Stimulated activated CD4-positive, alpha-beta T cell treated with anti-CD3 and anti-CD28 coated beads, TNF-alpha, amount 100 ng/mL, for 4 hours (primary cell): Measurements from ENCODE around the gene MACROD2.

Source experiments
- DNase-seq, 3 experiments: peaks; one replicate each; pipeline ENCODE4 v3.0.0-alpha.2; 2020; ENCODE audit warnings: low read depth in 3 of 3

MACROD2 gene

DNA sequence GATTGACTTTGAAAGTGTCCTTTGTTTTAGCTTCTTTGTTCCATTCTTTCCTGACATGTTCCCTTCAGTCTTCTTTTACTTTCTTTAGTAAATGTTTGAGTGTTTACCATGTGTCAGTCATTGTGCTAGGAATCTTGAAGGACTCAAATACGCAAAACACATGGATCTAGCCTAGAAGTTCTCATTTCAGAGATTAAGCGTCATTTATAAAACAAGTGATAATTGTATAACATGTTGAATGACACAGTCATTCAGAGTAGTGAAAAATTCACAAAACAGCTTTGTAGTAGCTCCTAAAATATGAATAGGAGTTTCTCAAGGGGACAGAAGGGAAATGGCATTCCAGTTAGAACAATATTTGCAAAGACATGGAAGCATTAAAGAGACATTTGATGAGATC lies 66.9 kb downstream of the MACROD2 start:
- DNase-seq: no peak

DNA sequence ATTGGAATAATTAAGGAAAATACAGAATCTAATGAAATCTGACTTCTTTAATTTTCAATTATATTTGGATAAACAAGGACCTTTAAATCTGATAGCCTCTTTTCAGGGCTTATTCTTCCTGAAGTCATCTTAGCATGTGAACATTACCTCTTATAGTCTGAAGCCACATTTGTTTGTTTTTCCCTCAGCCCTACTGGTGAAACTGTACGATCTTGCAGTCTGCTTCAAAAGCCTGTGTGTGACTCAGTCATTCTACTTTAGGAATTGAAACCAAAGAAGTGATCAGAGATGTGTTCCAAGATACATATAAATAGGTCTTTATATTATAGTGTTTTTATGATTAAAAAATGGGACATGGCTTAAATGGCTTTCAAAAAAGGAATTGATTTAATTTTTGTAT lies 67.5 kb downstream of the MACROD2 start:
- DNase-seq: no peak

DNA sequence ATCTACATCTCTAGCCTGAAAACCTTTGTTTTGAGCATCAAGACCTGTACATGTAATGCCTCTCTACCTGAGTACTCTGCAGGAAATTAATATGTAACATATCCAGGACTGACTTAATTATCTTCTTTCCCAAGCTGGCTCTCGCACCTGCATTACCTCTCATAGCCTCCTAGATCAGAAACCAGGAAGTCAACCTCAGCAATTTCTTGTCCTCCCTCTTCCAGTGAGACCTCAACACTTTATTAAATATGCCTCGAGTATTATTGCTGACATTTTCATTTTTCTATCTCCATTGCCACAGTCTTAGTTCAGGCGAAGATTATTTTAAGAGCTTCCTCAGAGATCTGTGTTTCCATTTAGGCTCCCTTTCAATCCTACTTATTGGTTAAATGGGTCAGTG lies 69.0 kb downstream of the MACROD2 start:
- DNase-seq: no peak

DNA sequence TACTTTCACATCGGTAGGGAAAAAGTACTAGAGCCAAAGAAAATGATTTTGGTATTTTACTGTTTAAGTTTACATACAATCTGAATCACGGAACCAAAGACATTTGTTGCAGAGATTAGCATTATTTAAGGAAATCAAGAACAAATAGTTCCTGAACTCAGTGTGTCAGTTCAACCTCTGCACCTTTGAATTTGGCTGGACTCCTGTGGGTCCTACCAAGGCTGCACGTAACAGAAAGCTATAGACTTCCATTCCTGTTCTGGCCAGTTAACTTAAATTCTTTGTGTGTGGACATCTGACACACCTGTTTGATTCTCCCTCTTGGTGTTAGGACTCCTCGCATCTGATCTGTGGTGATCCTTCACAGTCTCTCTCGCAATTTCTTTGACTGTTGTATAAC lies 69.6 kb downstream of the MACROD2 start:
- no peak for DNase-seq

DNA sequence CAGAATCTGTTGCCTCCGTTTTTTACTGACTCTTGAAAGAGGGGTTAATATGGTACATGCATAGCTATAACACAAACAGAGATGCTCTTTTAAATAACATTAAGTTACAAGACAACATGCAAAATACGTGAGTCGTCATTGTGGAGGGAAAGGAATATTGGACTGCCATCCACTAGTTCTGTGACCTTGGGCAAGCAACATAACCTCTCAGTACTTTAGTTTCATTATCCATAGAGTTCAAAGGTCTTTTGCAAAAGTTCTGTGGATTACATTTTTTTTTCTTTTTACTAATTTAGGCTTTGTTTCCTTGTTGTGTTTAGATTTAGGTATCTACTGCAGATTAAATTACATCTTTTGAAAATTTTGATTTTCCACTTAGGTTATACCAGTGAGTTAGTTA lies 70.5 kb downstream of the MACROD2 start:
- DNase-seq: no peak

DNA sequence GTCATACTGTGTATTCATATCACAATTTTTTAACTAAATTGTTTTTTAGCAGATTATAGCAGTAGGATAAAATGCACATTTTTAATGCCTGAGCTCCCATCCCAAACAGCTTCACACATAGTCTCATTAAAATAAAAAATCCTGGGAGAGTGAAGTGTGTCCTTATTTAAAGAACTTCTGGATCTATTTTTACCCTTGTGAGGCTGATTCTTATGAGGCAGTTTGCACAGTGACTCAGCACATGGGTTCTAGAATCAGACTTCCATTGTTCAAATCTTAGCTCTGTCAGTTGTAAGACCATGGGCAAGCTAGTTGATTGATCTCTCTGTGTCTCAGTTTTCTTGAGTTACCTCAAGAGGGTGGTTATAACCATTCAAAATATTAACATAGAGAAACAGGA lies 72.3 kb downstream of the MACROD2 start:
- no peak for DNase-seq

DNA sequence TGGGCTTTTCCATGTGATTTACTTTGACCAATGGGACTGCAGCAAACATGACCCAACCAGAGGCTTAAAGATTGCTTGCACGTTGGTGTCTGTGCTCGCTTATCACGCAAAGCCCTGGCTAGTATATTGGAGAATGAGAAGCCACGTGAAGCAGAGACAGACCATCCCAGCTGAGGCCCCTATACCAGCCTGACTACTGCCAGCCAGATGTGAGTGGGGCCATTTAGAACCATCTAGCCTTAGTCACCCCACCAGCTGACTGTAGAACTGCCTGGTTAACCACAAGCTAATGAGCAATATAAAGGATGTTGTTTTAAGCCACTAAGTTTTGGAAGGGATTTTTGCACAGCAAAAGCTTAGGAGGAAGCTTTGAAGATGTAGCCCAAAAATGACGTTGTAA lies 74.5 kb downstream of the MACROD2 start:
- no peak for DNase-seq

DNA sequence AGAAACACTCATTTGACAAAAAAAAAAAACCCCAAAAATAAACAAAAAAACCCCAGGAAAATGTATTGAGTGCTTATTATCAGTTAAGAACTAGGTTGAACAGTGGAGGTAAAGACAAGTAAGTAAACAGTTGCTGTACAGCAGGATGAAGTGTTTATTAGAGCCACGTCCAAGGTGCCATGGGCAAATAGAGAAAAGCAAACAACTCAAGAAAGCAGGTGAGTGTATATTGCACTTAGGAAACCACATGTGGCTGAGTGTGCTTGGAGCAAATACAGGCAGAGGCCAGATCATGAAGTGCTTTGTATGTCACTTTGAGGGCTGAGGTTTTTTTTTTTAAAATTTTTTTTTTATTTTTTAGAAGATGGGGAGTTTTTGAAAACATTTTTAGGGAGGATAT lies 98.3 kb downstream of the MACROD2 start:
- no peak for DNase-seq

DNA sequence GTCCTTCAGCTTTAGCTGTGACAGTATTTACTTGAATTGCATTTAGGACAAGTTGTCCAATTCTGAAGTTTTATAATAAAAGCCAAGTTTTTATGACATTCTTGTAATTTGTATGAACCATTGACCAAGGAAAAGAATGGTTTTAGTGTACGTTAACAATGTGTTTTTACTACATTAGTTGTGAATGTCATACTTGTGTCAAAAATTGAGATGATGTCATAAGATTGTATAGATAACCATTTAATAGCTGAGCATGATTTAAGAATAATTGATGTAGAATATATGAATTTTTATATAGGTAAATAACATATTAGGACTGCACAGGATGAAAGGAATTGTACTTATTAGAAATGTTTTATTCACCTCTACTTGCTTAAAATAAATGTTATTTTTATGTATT lies 102.9 kb downstream of the MACROD2 start:
- DNase-seq: no peak

DNA sequence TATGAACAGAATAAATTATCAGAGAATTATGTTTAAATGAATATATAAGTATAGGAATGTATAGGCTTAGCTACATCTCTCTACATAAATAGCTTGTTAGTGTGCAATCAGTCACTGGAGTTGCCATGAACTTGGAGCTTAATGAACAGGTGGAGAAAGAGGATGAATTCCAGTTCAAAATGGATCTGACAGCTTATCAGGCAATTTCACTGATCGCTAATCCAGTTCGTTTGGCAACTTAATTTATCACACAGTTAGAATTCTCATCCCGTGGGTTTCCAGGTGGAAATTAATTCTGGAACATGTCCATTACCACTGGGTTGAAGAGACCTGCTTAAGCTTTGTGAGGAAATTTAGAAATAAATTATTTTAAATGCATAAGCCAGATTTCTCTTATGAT lies 118.1 kb downstream of the MACROD2 start:
- no peak for DNase-seq

DNA sequence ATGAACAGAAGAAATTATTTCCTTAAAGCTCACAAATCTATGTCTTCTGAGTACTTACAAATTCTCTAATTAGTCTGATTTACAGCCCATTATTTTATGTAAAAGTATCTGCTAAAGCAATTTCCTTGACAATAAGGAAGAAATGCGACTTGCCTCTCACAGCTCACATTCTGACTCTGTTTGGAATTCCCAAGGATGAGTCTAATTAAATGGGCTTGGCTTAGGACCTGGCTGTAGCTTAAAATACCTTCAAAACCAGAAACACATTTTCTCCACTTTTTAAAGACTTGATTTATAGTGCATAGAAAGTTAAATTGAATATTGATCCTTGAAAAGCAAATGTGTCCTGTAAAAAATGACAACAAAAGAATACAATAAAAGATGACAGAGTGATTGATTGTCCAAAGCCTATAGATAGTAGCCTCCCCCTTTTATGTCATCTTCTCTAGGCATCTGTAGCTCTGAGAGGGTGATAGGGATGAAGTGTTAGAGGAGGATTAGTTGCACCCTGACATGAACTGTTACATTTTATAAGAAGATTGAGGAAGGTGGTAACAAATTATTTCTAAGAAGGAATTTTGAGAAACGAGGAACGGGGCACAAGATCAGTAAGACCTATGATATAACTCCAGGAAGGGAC lies 118.9 kb downstream of the MACROD2 start:
- no peak for DNase-seq

DNA sequence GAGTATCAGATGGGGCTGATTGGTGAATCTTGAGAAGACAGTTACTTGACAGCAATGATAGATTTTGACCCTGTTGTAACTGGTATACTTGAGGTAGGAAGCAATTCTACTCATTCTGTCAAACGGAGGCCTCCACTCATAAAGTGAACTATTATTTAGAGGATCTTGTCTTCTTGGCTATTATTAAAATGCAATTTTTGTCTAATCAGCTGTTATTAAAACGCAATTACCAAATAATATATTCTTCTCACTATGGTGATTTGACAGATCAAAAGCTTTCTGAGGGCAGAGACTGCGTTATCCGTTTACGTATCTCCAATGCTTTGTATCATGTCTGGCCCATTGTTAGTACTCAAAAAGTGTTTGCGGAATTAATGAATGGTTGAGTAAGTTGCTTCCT lies 120.7 kb downstream of the MACROD2 start:
- DNase-seq: no peak

DNA sequence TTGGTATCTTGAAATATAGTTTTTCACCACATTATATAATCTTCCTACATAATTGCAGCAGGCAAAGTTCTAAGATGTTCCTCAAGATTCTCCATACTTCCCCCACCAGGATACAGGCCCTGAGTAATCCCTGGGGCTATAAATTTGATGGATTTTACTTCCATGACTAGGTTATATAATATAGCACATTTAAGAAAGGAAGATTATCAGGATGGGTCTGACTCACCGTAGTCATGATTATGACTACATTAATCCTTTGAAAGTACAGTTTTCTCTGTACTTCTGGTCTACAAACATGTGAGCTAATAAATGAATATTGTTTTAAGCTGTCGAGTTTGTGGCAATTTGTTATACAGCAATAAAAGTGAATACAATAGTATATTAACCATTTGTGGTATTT lies 122.5 kb downstream of the MACROD2 start:
- DNase-seq: no peak

DNA sequence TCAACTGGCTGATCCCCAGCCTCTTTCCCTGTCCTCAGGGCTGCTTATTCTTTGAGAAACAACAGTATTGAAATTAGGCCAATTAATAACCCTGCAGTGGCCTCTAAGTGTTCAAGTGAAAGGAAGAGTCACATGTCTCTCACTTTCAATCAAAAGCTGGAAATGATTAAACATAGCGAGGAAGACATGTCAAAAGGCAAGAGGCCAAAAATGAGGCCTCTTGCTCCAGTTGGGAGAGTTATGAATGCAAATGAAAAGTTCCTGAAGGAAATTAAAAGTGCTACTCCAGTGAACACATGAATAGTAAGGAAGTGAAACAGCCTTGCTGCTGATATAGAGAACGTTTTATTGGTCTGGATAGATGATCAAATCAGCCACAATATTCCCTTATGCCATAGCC lies 131.5 kb downstream of the MACROD2 start:
- DNase-seq: no peak

DNA sequence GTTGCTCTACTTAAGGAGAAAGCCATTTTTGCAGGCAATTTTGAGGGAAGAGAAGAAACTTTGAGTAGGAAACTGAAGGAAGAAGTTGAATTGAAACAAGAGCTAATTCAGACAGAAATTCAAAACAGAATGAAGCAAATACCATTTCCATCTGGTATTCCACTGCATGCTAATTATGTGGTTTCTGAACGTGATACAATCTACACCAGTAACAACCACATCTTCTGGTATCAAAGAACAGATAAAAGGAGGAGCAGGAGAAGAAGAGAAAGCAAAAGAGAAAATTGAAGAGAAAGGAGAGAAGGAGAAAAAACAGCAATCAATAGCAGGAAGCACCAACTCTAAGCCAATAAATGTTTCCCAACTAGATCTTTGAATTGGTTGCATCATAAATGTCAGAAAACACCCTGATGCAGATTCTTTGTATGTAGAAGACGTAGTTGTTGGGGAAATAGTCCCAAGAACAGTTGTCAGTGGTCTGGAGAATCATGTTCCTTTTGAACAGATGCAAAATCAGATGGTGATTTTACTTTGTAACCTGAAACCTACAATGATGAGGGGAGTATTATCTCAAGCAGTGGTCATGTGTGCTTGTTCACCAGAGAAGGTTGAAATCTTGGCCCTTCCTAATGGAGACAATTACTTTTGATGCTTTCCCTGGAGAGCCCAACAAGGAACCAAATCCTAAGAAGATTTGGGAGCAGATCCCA lies 132.4 kb downstream of the MACROD2 start:
- no peak for DNase-seq

DNA sequence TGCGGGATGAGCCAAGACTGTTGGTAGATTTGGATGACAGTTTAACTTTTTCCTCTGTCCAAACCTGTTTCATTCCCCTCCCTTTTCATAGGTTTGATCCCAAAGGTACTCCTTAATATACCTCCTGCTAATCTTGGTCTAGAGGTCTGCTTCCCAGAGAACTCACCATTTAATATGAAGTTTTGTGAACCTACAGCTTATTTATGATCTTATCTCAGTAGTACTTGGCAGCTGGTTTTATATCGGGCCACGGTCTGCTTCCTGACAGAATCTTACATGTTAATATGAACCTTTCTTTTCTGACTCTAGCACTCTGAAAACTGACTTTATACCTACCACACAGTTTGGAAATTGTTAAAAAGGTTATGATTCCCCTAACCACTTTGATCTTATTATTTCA lies 138.7 kb downstream of the MACROD2 start:
- no peak for DNase-seq

DNA sequence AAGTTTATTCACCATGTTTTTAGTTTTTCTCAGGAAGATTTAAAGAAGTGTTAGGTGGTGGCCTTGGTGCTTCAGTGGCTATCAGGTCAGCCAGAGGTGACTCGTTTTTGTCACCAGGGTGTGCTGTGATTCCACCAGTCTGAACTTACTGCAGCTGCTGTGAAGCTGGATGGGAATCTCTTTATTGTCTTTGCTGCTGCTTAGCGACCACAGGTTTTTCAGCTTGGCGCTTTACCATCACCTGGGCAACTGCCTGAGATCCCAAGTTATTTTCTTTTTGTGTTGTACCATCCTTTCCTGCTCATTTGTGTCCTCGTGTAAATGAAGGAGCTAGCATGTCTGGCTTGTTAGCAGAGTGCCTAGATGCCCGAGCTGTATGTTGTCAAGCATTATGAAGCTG lies 146.9 kb downstream of the MACROD2 start:
- no peak for DNase-seq

DNA sequence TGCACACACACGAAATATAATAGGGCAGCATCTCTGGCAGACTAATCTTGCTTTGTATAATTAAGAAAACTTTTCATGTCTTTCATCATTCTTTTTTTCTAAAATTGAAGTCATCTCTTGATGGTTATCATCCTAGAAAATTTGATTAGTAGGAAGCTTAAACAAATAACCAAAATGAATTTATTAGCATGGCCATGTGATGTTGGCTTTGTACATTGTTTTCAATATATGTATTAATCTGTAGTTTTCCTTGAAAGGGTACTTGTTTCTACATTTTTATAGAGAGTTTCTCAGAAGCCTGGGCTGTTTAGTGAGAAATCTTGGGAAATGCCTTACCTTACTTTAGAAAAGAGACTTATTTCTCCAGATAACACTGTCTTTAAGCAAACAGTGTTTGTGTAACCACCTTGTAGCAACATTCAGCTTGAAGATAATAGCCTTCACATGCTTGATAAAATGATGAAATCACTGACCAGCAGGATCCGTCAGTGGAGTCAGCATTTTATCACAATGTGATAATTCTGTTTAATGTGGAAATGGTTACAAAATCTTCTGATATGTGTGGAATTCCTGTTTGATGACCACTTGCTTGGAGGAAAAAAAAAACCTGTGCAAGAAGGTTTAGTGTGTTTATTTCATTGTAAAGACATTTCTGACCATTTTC lies 147.8 kb downstream of the MACROD2 start:
- no peak for DNase-seq

DNA sequence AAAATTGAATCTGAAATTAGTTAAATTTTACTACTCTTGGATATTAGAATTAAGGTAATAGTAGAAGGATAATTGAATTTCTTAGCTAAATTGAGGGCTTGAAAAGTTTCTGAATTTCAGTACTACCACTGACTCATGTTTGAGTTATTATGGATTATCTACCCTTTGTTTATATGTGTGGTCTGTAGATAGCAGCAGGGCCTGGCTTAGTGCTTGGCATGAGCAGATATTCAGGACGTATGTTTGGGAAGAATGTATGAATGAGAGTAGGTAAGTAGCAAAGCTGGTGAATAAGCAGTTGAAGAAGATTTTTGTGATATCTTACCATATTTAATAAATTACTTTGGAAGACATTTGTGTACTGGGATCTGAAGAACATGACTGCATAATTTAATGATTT lies 152.7 kb downstream of the MACROD2 start:
- DNase-seq: no peak

DNA sequence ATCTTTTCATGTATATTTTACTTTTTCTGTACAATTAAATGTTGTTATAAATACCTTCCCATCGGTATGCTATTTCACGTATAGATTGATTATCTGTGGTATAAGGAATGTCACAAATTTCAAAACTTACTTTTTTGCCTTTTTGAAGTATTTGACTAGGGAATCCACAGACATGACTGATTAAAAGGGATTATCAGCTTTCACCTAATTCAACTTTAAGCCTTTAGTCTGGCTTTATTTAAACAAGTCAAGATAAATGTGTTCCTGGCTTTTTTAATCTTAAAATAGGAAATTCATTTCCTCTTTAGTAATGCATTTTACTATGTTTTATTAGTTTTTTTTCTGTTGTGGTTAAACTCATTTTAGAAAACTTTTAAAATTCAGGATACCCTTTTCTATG lies 160.0 kb downstream of the MACROD2 start:
- no peak for DNase-seq

DNA sequence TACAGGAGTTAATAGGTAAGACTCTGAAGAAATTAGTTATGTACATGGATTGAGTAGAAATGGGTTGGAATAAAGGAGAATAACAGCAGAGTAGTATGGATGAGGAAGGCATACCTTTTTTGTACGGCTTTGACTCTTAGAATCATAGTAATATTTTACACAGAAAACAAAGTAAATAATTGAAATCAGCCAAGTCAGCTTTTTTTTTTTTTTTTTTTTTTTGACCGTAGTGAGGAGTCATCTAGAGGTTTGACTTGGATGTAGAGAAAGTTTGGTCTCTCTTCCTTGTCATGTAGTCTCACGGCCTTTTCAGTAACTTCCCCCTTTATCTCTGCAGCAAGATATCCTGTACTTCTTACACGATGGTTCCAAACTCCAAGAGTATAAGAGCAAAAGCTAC lies 183.2 kb downstream of the MACROD2 start:
- DNase-seq: no peak

DNA sequence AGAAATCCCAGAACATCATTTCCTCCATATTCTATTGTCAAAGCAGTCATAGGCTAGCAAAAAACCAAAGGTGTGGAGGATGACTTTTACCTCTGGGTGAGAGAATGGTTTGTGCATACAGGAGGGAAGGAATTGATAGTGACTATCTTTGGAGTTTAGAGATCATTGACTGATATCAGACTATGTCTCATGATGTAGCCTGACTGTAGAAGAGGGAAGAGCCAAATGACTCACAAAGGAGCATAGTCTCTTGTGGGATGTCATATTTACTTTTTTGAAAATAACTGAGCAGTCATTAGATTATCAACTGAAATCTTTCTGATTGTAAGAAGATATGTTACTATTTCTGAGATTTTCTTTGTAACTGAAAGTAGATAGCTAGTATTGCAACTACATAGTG lies 183.6 kb downstream of the MACROD2 start:
- no peak for DNase-seq

DNA sequence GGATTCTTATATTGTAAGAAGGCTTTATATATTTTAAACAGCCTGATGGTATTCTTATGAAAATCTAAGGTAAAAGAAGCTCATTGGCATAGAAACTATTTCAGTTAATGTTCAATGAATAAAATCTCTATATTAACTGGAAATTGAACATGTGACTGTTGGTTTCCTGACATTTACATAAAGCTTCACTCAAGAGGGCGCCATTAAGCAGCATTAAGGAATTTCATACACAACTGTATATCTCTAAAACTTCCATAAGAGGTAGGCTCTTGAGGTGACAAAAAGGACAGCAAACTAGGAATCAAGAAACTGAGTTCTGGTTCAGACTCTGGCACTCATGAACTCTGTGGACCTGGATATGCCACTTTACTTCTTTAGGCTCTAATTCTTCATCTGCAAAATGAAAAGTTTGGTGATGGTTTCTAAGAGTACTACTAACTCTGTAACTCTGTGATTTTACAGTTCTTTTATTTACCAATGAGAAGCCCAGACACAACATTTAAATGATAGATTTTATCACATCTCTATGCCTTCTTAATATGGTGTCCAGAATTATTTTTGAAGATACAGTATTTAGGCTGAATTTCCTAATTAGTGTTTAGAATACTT lies 194.6 kb downstream of the MACROD2 start:
- DNase-seq: no peak
